ENCODE results near the gene ALDH1L2.

- TF ChIP-seq CTCF (IDR thresholded peaks at IDR 0.05; ENCODE audit: low read depth, low read length), result no peak
- TF ChIP-seq EZH2phosphoT487 (IDR thresholded peaks at IDR 0.05; ENCODE audit: low read depth), result no peak
Measured at GRCh38 chr12:104994336-104994735, 89.9 kb downstream of the ALDH1L2 start.

Data from OCI-LY3 (cell line).